SH-SY5Y (cell line): ENCODE data around the gene MGST2.

ENCODE experiments used
- GATA2 ChIP-seq: IDR thresholded peaks from 2 replicates; pipeline ENCODE4 v1.6.1; 2011; ENCODE audit warnings: mild to moderate bottlenecking, low read depth, low read length
- GATA3 ChIP-seq: IDR thresholded peaks from 2 replicates; pipeline ENCODE4 v1.6.1; 2011; ENCODE audit warnings: low read depth, mild to moderate bottlenecking, low read length, moderate library complexity

DNA sequence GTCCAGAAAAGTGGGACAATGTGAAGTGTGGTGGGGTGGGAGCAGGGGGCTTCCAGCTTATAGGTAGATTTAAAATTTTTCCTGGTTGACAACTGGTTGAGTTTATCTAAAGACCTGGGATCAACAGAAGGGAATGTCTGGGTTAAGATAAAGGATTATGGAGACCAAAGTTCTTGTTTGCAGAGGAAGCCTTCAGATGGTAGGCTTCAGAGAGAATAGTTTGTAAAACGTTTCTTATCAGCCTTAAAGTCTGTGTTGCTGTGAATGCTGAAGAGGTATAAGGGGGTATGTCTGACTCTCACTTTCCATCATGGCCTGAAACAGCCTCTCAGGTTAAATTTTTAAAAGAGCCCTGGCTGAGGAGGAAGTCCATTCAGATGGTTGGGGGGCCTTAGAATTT is 20.5 kb downstream of the MGST2 start:
- TF ChIP-seq GATA2 (no peak), GATA3 (no peak)
